Endothelial cell of umbilical vein (primary cell): ENCODE results near the gene UST. TPM values are rescaled to one million over a fixed set of nuclear protein-coding genes. Genes with fewer than 3 reads are reported as not detected.

Experiments
- BruUV-seq: library from RNA; stranded (reverse); fragments of 400-500 nt; replicated peaks from 2 replicates; lab custom pipeline; 2021; lab: Mats Ljungman, UMichigan
- CTCF ChIA-PET: fragments of 300-600, 350-600 bp; sonication (Branson Sonifier 250); formaldehyde crosslinking; loops from one replicate; lab custom pipeline; 2021; ENCODE audit warnings: antibody characterized with exemption, inconsistent platforms; lab: Charles Lee
- POLR2A ChIA-PET: fragments of 300-600, 350-600 bp; sonication (Branson Sonifier 250); formaldehyde crosslinking; loops from one replicate; lab custom pipeline; 2021; ENCODE audit warnings: antibody characterized with exemption, inconsistent platforms; lab: Charles Lee
- DNase-seq: peaks from one replicate; pipeline ENCODE4 v3.0.0-alpha.2; 2011; ENCODE audit warnings: low read depth, low spot score
- FAIRE-seq: peaks from 2 replicates; lab custom pipeline; 2011; peaks lifted over from hg19 to GRCh38; lab: Jason Lieb, UNC
- H2AFZ ChIP-seq: 2 replicates; pipeline ENCODE4 v1.6.0; 2012; ENCODE audit warnings: low read depth, low read length, control low read depth, inconsistent platforms
- H3K27ac ChIP-seq: 2 replicates; pipeline ENCODE4 v1.5.1; 2011; ENCODE audit warnings: low read depth, mild to moderate bottlenecking, control low read depth, low read length, moderate library complexity; ENCODE audit not compliant: insufficient read depth
- H3K27me3 ChIP-seq, 2 experiments: 2 replicates each; pipeline versions ENCODE4 v1.6.0 to v1.6.1; 2011; ENCODE audit warnings: low read length in 2 of 2, mixed read lengths in 1 of 2; ENCODE audit not compliant: control insufficient read depth in 2 of 2, insufficient read depth in 2 of 2
- H3K36me3 ChIP-seq, 2 experiments: 2 replicates in 1 of 2; 3 replicates in 1 of 2; pipeline ENCODE4 v1.5.1; 2011; ENCODE audit warnings: low read length in 2 of 2, mild to moderate bottlenecking in 1 of 2, moderate library complexity in 1 of 2; ENCODE audit not compliant: control insufficient read depth in 2 of 2, insufficient read depth in 2 of 2; ENCODE audit errors: extremely low read depth in 1 of 2
- H3K4me1 ChIP-seq: 3 replicates; pipeline ENCODE4 v1.5.1; 2011; ENCODE audit warnings: mild to moderate bottlenecking, low read length; ENCODE audit not compliant: control insufficient read depth, insufficient read depth; ENCODE audit errors: extremely low read depth
- H3K4me2 ChIP-seq: 2 replicates; pipeline ENCODE4 v1.6.1; 2011; ENCODE audit warnings: low read length, control low read depth, mixed read lengths; ENCODE audit not compliant: insufficient read depth
- H3K4me3 ChIP-seq, 3 experiments: fragments of 200-600 bp in 1 of 3; sonication (generic), shearing (Covaris generic) in 1 of 3; replicated peaks in 1 of 3; 2 replicates each; pipeline ENCODE4 v1.5.1; 2011 to 2016; ENCODE audit warnings: control low read depth in 3 of 3, low read length in 3 of 3, mild to moderate bottlenecking in 2 of 3, inconsistent platforms in 1 of 3, low read depth in 1 of 3, moderate library complexity in 1 of 3; ENCODE audit not compliant: insufficient read depth in 1 of 3
- H3K79me2 ChIP-seq: 2 replicates; pipeline ENCODE4 v1.6.0; 2012; ENCODE audit warnings: low read length, inconsistent platforms; ENCODE audit not compliant: control insufficient read depth, insufficient read depth
- H3K9ac ChIP-seq: replicated peaks from 2 replicates; pipeline ENCODE3; 2011; ENCODE audit warnings: low read length, control low read depth; ENCODE audit not compliant: insufficient read depth; ENCODE audit errors: extremely low read depth
- H3K9me1 ChIP-seq: replicated peaks from 3 replicates; pipeline ENCODE4 v1.6.0; 2011; ENCODE audit warnings: mild to moderate bottlenecking, low read length; ENCODE audit not compliant: control insufficient read depth, insufficient read depth; ENCODE audit errors: extremely low read depth
- H3K9me3 ChIP-seq: replicated peaks from 2 replicates; pipeline ENCODE4 v1.5.1; 2012; ENCODE audit warnings: low read length, inconsistent platforms; ENCODE audit not compliant: control insufficient read depth, insufficient read depth
- H4K20me1 ChIP-seq: replicated peaks from 2 replicates; pipeline ENCODE3; 2011; ENCODE audit warnings: mild to moderate bottlenecking, low read length; ENCODE audit not compliant: control insufficient read depth, insufficient read depth; ENCODE audit errors: extremely low read depth
- CTCF ChIP-seq, 2 donors: IDR thresholded peaks; 1 replicate in 1 of 2; 2 replicates in 1 of 2; pipeline ENCODE4 v1.5.1; 2011; ENCODE audit warnings: low read length in 2 of 2, mild to moderate bottlenecking in 2 of 2, moderate library complexity in 2 of 2, control low read depth in 1 of 2, inconsistent platforms in 1 of 2, low read depth in 1 of 2; ENCODE audit not compliant: insufficient read depth in 1 of 2; ENCODE audit errors: extremely low read depth in 1 of 2
- EZH2 ChIP-seq: IDR thresholded peaks from 2 replicates; pipeline ENCODE4 v1.6.1; 2012; ENCODE audit warnings: borderline replicate concordance, low read depth, mild to moderate bottlenecking, moderate library complexity, low read length, inconsistent platforms; ENCODE audit not compliant: severe bottlenecking
- FOS ChIP-seq: IDR thresholded peaks from 2 replicates; pipeline ENCODE4 v1.6.1; 2011; ENCODE audit warnings: mild to moderate bottlenecking, low read length, moderate library complexity, borderline replicate concordance; ENCODE audit not compliant: insufficient read depth
- GATA2 ChIP-seq: IDR thresholded peaks from 2 replicates; pipeline ENCODE4 v1.7.0; 2011; ENCODE audit warnings: low read depth, mild to moderate bottlenecking, moderate library complexity, mixed read lengths, low read length; ENCODE audit not compliant: insufficient read length, insufficient read depth
- JUN ChIP-seq: IDR thresholded peaks from 2 replicates; pipeline ENCODE4 v1.6.1; 2011; ENCODE audit warnings: borderline replicate concordance, low read depth; ENCODE audit not compliant: insufficient read length, insufficient read depth
- MAX ChIP-seq: IDR thresholded peaks from 2 replicates; pipeline ENCODE4 v1.6.1; 2011; ENCODE audit not compliant: insufficient read depth, insufficient read length
- MYC ChIP-seq: IDR thresholded peaks from one replicate; pipeline ENCODE4 v1.6.1; 2011; ENCODE audit warnings: mild to moderate bottlenecking, low read depth, low read length
- POLR2A ChIP-seq: IDR thresholded peaks from 2 replicates; pipeline ENCODE4 v1.6.1; 2012; ENCODE audit warnings: low read depth, mild to moderate bottlenecking, control low read depth, low read length
- POLR2AphosphoS5 ChIP-seq: IDR thresholded peaks from 2 replicates; pipeline ENCODE4 v1.6.1; 2012; ENCODE audit warnings: low read depth, mild to moderate bottlenecking, control low read depth, low read length, moderate library complexity; ENCODE audit not compliant: insufficient read depth
- dilution Hi-C: fragments of 300-500 bp; cut with MboI; formaldehyde crosslinking; loops from one replicate; pipeline ENCODE4 v1.15.0; 2019; ENCODE audit warnings: low sequenced_read_pairs; ENCODE audit not compliant: extremely low pct_ligation_motif_present
- intact Hi-C: fragments of 100-400 bp; cut with micrococcal nuclease; formaldehyde crosslinking; loops from one replicate; pipeline ENCODE4 v1.10.0; 2022
- polyA plus RNA-seq, 4 experiments: library from polyadenylated mRNA; depleted of rRNA in 3 of 4; stranded (reverse) in 3 of 4; unstranded in 1 of 4; fragments of >200 nt; gene quantifications; 2 replicates each; pipeline versions ENCODE4 v1.2.1 to v1.2.3, GENCODE V29; 2011 to 2012; ENCODE audit warnings: missing spikeins in 1 of 4
- total RNA-seq: library from RNA; stranded (reverse); gene quantifications from 2 replicates; pipeline ENCODE4 v1.2.3, GENCODE V29; 2021

Gene UST
- total and polyA plus RNA-seq, 2 donors (not counting 3 experiments of a cell fraction or from before 2014, with no cell fraction given) = 0.26 to 0.84 TPM

GRCh38 chr6:148713033-148713738 is 33.6 kb upstream of the UST start:
- ChIA-PET POLR2A (no interaction called here), CTCF (no interaction called here)
- H3K79me2 ChIP-seq = no peaks in the 10 kb centered on the region
- no peak overlapping the region for H3K4me2 ChIP-seq
- intact Hi-C loops (no loop called here), dilution Hi-C loops (no loop called here)
- H4K20me1 ChIP-seq = no peaks in the 10 kb centered on the region
- no peak overlapping the region for H3K9ac ChIP-seq
- no TSS peak for BruUV-seq
- DNase-seq = no peak
- H3K4me3 ChIP-seq = no peak overlapping the region
- H3K9me3 ChIP-seq = no peaks in the 10 kb centered on the region
- FAIRE-seq = no peak
- H3K27me3 ChIP-seq = no peaks in the 10 kb centered on the region
- no peak overlapping the region for H3K27ac ChIP-seq
- no peaks in the 10 kb centered on the region for H3K4me1 ChIP-seq
- no peak for TF ChIP-seq GATA2
- no peak for TF ChIP-seq CTCF (IDR thresholded peaks at IDR 0.05; ENCODE audit: extremely low read depth in 1 of 2, insufficient read depth in 1 of 2, low read depth in 1 of 2, low read length in 2 of 2)
- no peak for TF ChIP-seq MYC
- no peak for TF ChIP-seq JUN
- TF ChIP-seq POLR2A = no peak
- no peak for TF ChIP-seq FOS
- TF ChIP-seq MAX = no peak
- no peak for TF ChIP-seq EZH2
- TF ChIP-seq POLR2AphosphoS5 = no peak
- no peaks in the 10 kb centered on the region for H3K9me1 ChIP-seq
- no peaks in the 10 kb centered on the region for H3K36me3 ChIP-seq
- H2AFZ ChIP-seq = no peak overlapping the region
